HFFc6 (cell line): ENCODE data around the gene RUFY2. TPM values are rescaled to one million over a fixed set of nuclear protein-coding genes. Genes with fewer than 3 reads are reported as not detected.
"Not testable (repeated sequence)": the region's sequence is repeated elsewhere in the genome, so short reads cannot be mapped to it uniquely, and the experiment has no call there.

Experiments
- DNase-seq: peaks from one replicate; pipeline ENCODE4 v3.0.0-alpha.2; 2018
- H3K27ac Mint-ChIP-seq: 2 replicates; pipeline ENCODE4 v1.8.0; 2020; ENCODE audit warnings: mild to moderate bottlenecking, mixed read lengths
- H3K27me3 Mint-ChIP-seq: 2 replicates; pipeline ENCODE4 v1.8.0; 2021; ENCODE audit warnings: mild to moderate bottlenecking, moderate library complexity, mixed read lengths; ENCODE audit not compliant: insufficient read depth
- H3K36me3 Mint-ChIP-seq: 2 replicates; pipeline ENCODE4 v1.8.0; 2021; ENCODE audit warnings: low read depth, mixed read lengths
- H3K4me1 Mint-ChIP-seq: 2 replicates; pipeline ENCODE4 v1.8.0; 2020; ENCODE audit warnings: low read depth, mixed read lengths
- H3K4me3 Mint-ChIP-seq: 2 replicates; pipeline ENCODE4 v1.8.0; 2020; ENCODE audit warnings: mild to moderate bottlenecking, moderate library complexity, mixed read lengths
- H3K9me3 Mint-ChIP-seq: 2 replicates; pipeline ENCODE4 v1.8.0; 2020; ENCODE audit warnings: mild to moderate bottlenecking, mixed read lengths
- total RNA-seq, 6 experiments: library from RNA; stranded (reverse); fragmentation: NEBNext Ultra II Directional; extraction: Animal tissue kit (Norgen Biotek cat#: 25700); gene quantifications; 2 replicates in 1 of 6; 3 replicates in 5 of 6; pipeline ENCODE4 v1.2.3, GENCODE V29; 2021
- TF ChIP-seq, protein P1 (sequence below): fragments of 200-600 bp; sonication (generic); IDR thresholded peaks from 2 replicates; pipeline ENCODE4 v1.5.0; 2021; ENCODE audit warnings: antibody characterized with exemption, mild to moderate bottlenecking

The RUFY2 gene
- total RNA-seq, 6 experiments from 2014 or later: 15.1 to 19.7 (median 16.7) TPM

DNA sequence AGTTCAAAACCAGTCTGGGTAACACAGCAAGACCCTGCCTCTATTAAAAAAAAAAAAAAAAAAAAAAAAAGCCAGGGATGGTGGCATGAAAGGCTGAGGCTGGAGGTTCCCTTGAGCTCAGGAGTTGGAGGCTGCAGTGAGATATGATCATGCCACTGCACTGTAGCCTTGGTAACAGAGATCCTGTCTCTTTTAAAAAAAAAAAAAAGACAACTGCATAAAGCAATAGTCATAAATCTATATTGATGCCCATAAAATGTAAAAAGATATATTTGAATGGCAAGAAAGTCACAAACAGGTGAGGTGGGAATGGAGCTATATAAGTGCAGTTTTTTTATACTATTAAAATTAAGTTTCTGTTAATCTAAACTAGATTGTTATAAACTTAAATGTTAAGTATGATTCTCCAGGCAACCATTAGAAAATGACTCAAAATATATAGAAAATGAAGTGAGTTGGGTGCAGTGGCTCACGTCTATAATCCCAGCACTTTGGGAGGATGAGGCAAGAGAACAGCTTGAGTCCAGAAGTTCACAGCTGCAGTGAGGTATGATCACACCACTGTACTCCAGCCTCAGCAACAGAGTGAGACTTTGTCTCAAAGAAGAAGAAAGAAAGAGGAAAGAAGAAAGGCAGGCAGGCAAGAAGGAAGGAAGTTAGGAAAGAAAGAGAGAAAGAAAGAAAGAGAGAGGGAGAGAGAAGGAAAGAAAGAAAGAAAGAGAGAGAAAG lies 88.6 kb downstream of the RUFY2 start:
- Mint-ChIP-seq H3K4me1 (no peaks in the 10 kb centered on the region), H3K27me3 (peaks cover 1% of the 10 kb centered on the region), H3K27ac (no peak overlapping the region), H3K9me3 (peaks cover 20% of the 10 kb centered on the region), H3K36me3 (peaks cover 18% of the 10 kb centered on the region), H3K4me3 (no peak overlapping the region)
- DNase-seq: no peak
- TF ChIP-seq, protein P1, sequence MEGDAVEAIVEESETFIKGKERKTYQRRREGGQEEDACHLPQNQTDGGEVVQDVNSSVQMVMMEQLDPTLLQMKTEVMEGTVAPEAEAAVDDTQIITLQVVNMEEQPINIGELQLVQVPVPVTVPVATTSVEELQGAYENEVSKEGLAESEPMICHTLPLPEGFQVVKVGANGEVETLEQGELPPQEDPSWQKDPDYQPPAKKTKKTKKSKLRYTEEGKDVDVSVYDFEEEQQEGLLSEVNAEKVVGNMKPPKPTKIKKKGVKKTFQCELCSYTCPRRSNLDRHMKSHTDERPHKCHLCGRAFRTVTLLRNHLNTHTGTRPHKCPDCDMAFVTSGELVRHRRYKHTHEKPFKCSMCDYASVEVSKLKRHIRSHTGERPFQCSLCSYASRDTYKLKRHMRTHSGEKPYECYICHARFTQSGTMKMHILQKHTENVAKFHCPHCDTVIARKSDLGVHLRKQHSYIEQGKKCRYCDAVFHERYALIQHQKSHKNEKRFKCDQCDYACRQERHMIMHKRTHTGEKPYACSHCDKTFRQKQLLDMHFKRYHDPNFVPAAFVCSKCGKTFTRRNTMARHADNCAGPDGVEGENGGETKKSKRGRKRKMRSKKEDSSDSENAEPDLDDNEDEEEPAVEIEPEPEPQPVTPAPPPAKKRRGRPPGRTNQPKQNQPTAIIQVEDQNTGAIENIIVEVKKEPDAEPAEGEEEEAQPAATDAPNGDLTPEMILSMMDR: no peak

DNA sequence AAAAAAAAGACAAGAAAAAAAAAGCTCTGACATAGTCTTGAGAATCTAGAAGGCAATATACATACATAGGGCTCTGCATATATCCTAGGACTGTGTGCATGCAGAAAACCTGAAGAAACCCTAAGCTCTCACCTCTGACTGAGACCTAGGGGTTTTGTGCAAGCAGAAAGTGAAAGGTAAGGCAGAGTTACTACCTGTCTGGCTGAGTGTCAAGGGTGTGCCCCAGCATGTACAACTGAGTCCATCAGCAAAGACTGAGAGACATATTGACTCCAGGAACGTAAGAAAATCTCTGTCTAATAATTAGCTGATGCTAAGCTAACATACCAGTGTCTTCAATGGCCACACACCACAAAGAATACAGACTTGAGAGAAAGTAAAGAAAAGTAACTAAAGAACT lies 91.5 kb downstream of the RUFY2 start:
- Mint-ChIP-seq H3K27ac (no peak overlapping the region), H3K27me3 (peaks cover 1% of the 10 kb centered on the region), H3K36me3 (peaks cover 18% of the 10 kb centered on the region), H3K4me3 (no peak overlapping the region), H3K9me3 (peaks cover 20% of the 10 kb centered on the region), H3K4me1 (no peaks in the 10 kb centered on the region)
- TF ChIP-seq, protein P1: no peak
- no peak for DNase-seq

DNA sequence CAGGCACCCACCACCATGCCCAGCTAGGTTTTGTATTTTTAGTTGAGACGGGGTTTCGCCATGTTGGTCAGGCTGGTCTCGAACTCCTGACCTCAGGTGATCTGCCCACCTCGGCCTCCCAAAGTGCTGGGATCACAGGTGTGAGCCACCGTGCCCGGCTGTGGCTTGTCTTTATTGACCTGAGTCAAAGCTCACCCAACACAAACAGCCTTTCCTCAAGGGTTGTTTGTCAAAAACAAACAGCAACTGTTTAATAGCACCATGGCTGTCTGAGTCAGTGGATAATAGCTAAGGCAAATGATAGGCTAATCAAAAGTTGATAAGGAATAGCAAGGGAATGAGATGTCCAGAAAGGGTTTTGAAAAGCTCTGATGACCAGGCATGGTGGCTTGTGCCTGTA lies 92.1 kb downstream of the RUFY2 start:
- not testable (repeated sequence) for H3K27me3 Mint-ChIP-seq, H3K27ac Mint-ChIP-seq, H3K4me1 Mint-ChIP-seq, DNase-seq, H3K4me3 Mint-ChIP-seq
- Mint-ChIP-seq H3K9me3 (peaks cover 20% of the 10 kb centered on the region), H3K36me3 (peaks cover 18% of the 10 kb centered on the region)

DNA sequence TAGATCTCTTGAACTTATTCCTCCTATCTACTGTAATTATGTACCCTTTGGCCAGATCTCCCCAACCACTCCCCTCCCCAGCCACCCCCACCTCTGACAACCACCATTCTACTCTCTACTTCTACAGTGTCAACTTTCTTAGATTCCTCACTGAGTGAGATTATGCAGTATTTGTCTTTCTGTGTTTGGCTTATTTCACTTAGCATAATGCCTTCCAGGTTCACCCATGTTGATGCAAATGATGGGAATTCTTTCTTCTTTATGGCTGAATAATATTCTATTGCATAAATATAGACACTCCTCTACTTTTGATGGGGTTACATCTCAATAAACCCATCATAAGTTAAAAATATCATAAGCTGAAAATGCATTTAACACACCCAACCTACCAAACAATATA lies 96.5 kb downstream of the RUFY2 start:
- H3K27me3 Mint-ChIP-seq: no peaks in the 10 kb centered on the region; the same call in 1 of the 2 replicates
- no peak overlapping the region for H3K4me3 Mint-ChIP-seq
- TF ChIP-seq, protein P1: no peak
- no peaks in the 10 kb centered on the region for H3K4me1 Mint-ChIP-seq
- no peaks in the 10 kb centered on the region; the same call in 1 of the 2 replicates for H3K9me3 Mint-ChIP-seq
- 0 out of 2 replicates have a peak, but pooled peaks cover under 1% of the 10 kb centered on the region for H3K36me3 Mint-ChIP-seq
- no peak overlapping the region for H3K27ac Mint-ChIP-seq
- no peak for DNase-seq

DNA sequence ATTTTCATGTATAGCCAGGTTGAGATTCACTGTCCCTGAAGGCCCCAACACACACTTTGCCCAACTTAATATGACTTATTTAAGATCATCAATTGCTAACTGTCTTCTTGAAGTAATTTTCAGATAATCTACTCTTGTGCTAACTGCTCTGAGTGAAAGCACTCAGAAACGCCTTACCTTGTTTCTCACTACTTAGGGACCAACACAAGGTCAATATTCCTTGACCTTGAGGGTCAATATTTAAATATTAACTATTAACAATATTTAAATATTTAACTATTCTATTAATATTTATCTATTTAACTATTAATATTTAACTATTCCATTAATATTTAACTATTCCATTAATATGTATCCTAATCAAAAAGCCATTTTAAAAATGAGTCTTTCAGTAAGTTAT lies 101.2 kb downstream of the RUFY2 start:
- peaks cover 9% of the 10 kb centered on the region for H3K4me1 Mint-ChIP-seq
- H3K9me3 Mint-ChIP-seq: no peaks in the 10 kb centered on the region
- no peaks in the 10 kb centered on the region for H3K27me3 Mint-ChIP-seq
- H3K4me3 Mint-ChIP-seq: no peak overlapping the region
- no peak overlapping the region for H3K27ac Mint-ChIP-seq
- DNase-seq: no peak
- H3K36me3 Mint-ChIP-seq: no peaks in the 10 kb centered on the region
- TF ChIP-seq, protein P1: no peak

DNA sequence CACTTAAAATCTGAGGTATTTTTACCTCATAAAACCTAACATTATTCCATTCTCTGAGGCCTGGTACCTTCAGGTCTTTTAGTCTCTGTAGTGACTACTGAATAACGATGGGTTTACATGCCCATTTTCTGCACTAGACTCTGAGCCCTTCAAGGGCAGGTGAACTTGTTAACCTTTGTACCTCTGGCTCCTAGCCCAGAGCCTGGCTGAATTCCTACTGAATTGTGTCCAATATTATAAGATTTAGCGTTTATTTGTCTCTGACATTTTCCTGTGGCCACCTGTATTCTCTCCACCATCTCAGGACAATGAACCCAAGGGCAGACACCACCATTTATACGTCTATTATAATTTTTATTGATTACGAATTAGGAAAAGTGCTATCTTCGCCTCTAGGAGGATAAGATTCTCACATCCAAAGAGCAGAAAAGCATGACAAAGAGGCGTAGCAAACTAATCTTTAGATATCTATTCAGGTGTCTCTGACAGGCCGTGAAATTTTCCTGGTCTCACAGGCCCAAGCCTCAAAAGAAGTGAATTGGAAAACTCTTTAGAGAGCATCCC lies 103.1 kb downstream of the RUFY2 start:
- TF ChIP-seq, protein P1: no peak
- Mint-ChIP-seq H3K27ac (no peak overlapping the region), H3K4me1 (peaks cover 9% of the 10 kb centered on the region), H3K27me3 (no peaks in the 10 kb centered on the region), H3K9me3 (no peaks in the 10 kb centered on the region), H3K36me3 (no peaks in the 10 kb centered on the region), H3K4me3 (no peak overlapping the region)
- DNase-seq: no peak
